Endothelial cell of umbilical vein (primary cell): ENCODE data around the gene SLC47A1.

Experiments
- EZH2 ChIP-seq: IDR thresholded peaks from 2 replicates; pipeline ENCODE4 v1.6.1; 2012; ENCODE audit warnings: borderline replicate concordance, low read depth, mild to moderate bottlenecking, moderate library complexity, low read length, inconsistent platforms; ENCODE audit not compliant: severe bottlenecking
- POLR2AphosphoS5 ChIP-seq: IDR thresholded peaks from 2 replicates; pipeline ENCODE4 v1.6.1; 2012; ENCODE audit warnings: low read depth, mild to moderate bottlenecking, control low read depth, low read length, moderate library complexity; ENCODE audit not compliant: insufficient read depth
- TF ChIP-seq, protein P1 (sequence below), 2 donors: IDR thresholded peaks; 1 replicate in 1 of 2; 2 replicates in 1 of 2; pipeline ENCODE4 v1.5.1; 2011; ENCODE audit warnings: low read length in 2 of 2, mild to moderate bottlenecking in 2 of 2, moderate library complexity in 2 of 2, control low read depth in 1 of 2, inconsistent platforms in 1 of 2, low read depth in 1 of 2; ENCODE audit not compliant: insufficient read depth in 1 of 2; ENCODE audit errors: extremely low read depth in 1 of 2

DNA sequence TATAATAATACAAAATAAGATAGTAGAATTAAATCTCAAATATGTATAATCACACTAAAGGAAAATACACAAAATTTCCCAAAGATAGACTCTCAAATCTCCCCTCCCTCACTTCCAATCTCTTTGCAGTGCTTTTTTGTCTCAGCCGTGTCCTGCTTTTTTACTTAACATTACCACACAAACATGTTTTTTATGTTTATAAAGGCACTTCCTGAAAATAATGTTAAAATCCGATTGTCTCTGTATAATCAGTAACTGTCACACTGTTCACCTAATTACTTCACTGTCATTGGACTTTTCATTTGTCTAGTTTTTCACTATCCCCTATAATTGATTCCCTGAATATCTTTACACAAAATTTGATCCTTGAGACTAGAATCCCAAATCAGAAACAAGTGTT lies 76.7 kb downstream of the SLC47A1 start:
- TF ChIP-seq EZH2 (no peak), POLR2AphosphoS5 (no peak)
- TF ChIP-seq, protein P1, sequence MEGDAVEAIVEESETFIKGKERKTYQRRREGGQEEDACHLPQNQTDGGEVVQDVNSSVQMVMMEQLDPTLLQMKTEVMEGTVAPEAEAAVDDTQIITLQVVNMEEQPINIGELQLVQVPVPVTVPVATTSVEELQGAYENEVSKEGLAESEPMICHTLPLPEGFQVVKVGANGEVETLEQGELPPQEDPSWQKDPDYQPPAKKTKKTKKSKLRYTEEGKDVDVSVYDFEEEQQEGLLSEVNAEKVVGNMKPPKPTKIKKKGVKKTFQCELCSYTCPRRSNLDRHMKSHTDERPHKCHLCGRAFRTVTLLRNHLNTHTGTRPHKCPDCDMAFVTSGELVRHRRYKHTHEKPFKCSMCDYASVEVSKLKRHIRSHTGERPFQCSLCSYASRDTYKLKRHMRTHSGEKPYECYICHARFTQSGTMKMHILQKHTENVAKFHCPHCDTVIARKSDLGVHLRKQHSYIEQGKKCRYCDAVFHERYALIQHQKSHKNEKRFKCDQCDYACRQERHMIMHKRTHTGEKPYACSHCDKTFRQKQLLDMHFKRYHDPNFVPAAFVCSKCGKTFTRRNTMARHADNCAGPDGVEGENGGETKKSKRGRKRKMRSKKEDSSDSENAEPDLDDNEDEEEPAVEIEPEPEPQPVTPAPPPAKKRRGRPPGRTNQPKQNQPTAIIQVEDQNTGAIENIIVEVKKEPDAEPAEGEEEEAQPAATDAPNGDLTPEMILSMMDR (IDR thresholded peaks at IDR 0.05; ENCODE audit: extremely low read depth in 1 of 2, insufficient read depth in 1 of 2, low read depth in 1 of 2, low read length in 2 of 2): no peak
